Measurements from ENCODE around the gene ERICH3.

The ERICH3 gene, protein sequence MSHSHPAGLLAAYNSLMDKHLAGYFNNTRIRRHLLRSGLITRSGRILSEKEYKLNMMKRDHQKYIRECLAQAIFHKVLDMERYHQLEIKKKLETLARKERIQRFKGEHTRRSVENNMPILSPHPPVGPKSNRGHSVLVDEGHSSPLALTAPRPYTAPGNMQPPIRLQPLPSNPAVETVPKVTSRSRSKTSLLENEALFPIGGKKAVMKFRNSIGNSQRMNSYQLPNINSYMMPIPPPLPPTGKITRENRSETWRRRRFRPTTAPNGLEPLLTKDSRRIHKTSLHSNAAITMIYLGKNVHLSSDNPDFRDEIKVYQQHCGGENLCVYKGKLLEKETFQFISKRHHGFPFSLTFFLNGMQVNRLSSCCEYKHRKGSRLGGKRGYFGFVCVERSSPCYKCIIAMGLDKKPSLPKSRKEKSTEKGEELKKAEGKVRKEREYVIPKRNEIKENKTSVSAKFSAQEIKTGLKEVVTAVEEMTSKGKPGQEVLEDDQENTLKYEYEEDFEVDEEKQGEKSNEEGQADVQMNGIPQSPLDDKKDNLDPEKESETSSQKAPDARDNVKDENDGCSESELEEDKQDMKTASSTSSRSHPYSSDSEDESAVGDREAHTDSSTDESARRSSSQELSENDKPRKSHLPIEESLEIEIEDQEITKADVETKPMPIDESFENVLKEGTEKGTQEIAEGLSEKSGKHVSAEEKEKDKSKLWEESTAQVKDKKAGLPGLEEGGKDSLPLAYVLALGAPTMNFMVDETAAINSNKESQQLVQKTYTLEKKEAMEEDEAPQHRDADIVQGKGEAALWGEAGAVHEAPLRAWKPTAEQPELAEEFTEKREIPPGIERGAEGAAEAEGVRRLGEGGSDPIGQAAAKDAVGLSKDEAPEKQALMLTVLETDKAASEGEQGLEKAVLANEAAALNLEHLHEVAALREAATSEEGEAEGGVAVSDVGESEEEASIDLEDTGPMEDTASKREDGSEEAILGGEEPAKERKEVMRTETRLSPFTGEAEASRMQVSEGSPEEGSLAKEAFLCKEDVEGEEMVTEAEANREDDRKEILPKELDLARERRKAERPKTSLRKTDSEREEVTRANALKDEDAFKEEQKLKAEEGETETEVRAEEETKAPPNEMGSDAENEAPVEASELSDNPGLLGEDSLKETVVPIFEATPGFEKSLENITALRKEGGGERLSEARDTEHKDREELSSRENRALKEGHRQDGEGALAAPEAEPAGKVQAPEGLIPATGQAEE (N-terminal part only)

DNA sequence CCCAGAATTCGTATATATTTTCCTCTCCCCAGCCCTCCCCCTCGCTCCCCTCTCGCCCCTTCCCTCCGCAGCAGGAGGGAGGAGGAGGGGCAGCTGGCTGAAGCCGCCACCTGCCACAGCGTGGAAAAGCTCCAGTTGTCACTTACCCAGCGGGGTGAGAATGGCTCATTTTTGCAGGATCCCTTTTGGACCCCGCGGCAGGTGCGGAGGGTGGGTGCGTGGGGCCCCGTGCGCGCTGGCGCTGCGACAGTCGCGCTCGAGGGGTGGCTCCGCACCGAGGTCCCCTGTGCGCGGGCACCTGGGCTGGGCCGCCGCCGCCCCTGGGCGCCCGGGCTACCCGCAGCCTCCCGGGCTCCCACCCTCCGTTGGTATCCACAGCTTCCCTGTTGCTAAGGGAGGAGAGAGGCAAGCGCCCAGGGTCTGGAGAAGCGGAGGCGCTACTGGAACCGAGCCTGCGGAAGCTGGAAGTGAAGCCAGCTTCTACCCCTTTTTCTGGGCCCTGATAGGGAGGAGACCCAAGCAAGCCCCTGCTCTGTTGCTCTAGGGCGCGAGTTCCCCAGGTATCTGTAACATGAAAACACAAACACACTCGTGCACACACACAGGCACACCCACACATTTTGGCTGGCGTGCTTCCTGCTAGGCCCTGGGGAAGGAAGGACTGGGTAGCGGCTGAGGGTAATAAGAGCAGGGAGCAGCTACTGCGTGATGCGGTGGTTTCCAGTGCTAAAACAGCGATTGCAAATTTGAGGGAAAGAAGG is at the start of gene ERICH3:
TSS of gene ERICH3 (minus strand) at position 442 of the 761 bp plus-strand sequence. CDS start at position 169, 273 bp downstream.
- DNase-seq: no peak

- no peak for DNase-seq
Measured at GRCh38 chr1:74717626-74718025, 44.0 kb upstream of the ERICH3 start.

- no peak for DNase-seq
Measured at GRCh38 chr1:74716822-74717221, 43.2 kb upstream of the ERICH3 start.

- DNase-seq: no peak
Measured at GRCh38 chr1:74715806-74716205, 42.2 kb upstream of the ERICH3 start.

DNA sequence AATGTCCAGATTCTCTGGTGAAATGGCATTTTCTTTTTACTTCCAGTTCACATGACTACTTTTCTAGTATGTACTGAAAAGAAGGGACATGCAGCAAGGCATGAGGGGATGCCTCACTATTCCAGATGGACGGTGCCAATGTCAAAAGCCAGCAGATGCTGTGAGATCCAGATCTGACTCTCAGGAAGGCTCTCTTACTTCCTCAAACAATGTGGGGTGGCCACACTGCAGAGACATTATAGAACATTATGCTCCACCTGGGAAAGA is 41.6 kb upstream of the ERICH3 start:
- DNase-seq: no peak

GRCh38 chr1:74714429-74715235 is 41.0 kb upstream of the ERICH3 start:
- DNase-seq: no peak

DNA sequence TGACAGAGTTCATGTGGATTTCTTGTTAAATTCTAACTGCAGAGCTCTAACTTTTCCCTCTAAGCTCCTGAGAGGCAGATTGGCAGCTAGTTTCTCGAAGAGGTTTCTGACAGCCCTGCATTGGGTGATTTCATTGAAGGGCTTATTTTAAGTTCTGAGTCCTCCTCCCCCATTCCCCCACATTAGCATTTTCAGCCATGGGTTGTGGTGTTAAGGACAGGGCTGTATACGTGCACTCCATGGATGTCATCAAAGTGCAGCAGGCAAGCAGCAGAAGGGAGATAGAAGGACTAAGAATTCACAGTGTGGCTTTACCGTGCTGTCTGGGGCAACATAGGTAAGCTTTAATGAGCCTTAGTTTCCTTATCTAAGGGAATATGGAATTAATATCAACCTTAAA is 40.3 kb upstream of the ERICH3 start:
- no peak for DNase-seq

- DNase-seq: no peak
Measured at GRCh38 chr1:74712881-74713280, 39.3 kb upstream of the ERICH3 start.

DNA sequence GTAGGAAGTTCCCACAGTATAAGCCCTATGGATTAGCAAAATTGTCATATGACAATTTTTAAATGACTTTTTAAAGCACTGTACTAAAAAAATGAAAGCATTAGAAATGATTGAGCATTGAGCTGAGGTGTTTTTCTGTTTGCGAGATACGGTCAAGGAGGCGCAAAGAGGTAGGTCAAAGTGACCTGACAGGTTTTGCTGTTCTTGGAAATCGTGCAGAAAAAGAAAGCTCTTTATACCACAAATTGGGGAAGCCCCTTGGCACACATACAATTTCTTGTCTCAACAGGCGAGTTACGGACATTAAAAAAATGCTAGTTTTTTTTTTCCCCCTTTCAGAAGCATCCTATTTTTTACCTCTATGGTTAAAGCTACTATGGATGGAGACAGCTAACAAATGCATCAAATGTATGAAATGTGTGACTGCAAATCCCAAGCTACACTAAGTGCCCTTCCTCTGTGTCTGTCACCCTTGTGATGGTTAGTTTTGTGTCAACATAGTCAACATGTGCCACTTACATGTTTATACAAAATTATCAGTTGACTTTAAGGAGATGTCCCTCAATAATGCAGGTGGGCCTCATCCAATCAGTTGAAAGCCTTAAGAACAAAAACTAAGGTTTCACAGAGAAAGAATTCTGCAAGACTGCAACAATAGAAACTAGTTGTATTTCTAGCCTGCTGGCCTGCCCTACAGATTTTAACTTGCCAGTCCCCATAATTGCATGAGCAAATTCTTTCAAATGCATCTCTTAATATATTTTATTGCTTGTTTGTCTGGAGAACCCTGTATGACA is 30.0 kb upstream of the ERICH3 start:
- DNase-seq: no peak

DNA sequence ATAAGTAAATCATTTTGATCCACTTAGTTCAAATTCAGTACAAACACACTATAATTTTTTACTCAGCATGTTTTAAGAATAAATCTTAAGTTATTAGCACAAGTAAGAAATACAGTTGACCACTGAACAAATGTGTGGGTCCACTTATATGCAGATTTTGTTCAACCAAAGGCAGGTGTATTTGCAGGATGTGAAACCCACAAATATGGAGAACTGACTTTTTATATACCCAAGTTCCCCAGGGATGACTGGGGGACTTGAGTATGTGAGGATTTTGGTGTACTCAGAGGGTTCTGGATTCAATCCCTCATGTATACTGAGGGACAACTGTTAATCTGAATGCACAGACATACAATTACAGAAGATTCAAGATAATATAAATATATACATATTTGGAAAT is 25.7 kb upstream of the ERICH3 start:
- no peak for DNase-seq

GRCh38 chr1:74697832-74698231 is 24.2 kb upstream of the ERICH3 start:
- no peak for DNase-seq

DNA sequence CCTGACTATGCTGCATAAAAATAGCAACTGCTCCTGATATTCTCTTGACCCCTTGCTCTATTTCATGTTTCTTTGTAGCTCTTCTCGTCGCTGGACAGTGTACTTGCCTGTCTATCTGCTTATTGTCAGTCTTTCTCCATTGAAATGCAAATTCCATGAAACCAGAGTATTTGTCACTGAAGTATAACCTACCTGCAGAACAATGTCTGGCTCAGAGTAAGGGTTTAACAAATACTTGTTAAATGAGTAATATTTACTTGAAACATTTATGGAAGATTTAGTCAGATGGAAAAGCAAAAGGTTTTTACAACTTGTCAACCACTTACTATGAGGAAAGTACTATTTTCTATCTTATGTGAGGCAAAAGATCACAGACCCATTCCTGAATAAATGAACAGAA is 19.9 kb upstream of the ERICH3 start:
- DNase-seq: no peak

- no peak for DNase-seq
Measured at GRCh38 chr1:74690909-74691308, 17.3 kb upstream of the ERICH3 start.

DNA sequence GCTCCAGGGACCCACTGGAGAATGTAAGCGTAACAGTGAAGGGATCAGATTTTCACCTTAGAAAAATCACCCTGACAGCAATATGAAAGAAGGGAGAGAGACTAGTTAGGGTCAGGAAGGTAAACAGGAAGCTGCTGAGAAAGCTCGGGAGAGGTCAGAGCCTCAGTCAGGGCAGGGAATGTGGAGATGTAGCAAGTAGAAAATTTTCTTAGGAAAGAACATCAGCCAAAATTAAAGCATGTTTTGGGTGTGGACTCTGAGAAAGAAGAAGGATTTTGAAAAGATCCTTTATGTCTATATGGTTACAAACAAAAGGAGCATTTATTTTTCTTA is 16.7 kb upstream of the ERICH3 start:
- no peak for DNase-seq

DNA sequence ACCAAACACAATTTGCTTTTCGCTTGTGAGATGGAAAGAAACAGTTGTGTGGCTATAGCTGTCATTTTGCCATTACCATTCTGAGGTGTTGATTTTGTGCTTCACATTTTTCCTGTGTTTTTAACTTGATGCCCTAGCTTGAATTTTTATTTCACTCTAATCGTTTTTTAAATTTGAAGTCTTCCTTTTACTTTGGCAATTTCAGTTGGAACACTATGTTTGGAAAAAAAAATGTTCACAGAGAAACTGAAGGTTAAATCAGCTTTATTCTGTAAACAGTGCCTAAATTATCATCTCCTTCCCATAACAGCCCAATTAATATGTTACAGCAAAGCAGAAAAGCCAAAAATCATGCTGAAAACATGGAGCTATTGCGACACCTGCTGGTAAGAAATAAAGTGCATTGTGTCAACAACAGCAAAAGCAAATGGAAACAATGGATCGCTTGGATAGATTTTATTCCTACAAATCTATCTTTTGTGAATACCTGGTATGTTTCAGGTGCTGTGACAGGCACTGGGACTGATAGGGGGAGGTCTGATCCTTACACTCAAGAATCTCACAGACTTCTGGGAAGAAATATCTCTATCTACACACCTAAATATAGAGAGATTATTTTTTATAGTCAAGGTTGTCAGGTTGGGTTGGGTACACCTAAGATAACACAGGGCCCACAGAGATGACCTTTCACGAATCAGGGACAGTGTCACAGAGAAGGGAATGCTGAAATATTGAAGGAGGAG is 16.2 kb upstream of the ERICH3 start:
- peak; percentile 21 to 56 for DNase-seq

GRCh38 chr1:74686928-74687327 is 13.3 kb upstream of the ERICH3 start:
- DNase-seq: no peak

- no peak for DNase-seq
Measured at GRCh38 chr1:74684301-74684700, 10.7 kb upstream of the ERICH3 start.

DNA sequence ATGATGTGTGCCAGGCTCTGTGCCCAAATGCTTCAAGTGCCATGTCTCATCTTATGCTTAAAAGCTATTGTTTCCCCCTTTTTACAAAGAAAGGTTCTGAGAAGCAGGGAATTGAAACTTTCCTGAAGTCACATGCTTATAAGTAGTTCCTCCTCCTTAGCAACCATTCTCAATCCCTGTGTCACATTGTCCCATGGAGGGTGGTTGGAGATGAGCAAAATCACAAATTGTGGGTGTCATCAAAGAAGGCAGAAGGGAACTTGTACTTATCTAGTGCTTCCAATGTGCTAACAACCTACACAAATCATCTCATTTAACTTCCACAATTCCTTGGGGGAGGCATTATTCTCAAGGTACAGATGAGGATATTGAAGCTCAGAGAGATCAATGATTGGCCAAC is 10.1 kb upstream of the ERICH3 start:
- no peak for DNase-seq

DNA sequence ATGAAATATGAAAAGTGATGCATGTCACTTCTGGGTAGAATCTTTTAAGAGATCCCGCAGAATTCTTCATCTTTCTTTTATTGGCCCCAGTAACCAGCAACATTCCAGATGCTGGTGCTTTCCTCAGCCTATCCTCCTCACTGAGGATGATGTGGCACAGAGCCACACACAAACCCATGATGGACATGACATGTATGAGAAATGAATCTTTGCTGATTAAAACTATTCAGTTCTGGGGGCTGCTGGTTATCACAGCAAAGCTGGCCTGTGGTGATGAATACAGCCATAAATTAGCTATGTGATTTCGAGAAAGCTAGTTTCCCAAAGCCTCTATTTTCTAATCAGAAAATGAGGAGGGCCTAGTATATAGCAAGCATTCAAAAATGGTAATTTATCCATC is 8.3 kb upstream of the ERICH3 start:
- DNase-seq: no peak

DNA sequence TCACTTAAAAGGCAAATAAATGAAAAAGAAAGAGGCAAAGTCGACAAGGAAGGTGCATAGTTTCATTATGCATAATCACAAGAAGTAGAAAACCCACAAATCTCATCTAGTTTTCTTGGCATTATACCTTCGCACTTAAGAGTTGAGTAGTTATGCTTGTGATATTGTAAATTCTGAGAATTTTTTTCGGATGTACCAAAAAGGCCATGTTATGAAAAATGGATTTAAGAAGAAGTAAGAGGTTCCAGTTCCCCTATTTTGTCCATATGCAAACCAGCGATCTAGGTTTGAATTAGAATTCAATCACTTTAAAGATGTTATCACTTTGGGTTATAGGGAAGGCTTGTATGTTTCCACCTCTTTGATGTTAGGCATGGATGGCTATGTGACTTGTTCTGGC is 7.9 kb upstream of the ERICH3 start:
- no peak for DNase-seq

All from CD4-positive, alpha-beta T cell treated with Interleukin-4 for 1 hour (primary cell).